HG02885 (cell line): ENCODE measurements around the gene GABRG3.

Experiments
- ATAC-seq: cut with Tn5 transposase; IDR thresholded peaks from one replicate; pipeline ENCODE4 v1.9.1; 2021; ENCODE audit warnings: mild to moderate bottlenecking; ENCODE audit not compliant: unreplicated experiment, poor library complexity

Gene GABRG3

DNA sequence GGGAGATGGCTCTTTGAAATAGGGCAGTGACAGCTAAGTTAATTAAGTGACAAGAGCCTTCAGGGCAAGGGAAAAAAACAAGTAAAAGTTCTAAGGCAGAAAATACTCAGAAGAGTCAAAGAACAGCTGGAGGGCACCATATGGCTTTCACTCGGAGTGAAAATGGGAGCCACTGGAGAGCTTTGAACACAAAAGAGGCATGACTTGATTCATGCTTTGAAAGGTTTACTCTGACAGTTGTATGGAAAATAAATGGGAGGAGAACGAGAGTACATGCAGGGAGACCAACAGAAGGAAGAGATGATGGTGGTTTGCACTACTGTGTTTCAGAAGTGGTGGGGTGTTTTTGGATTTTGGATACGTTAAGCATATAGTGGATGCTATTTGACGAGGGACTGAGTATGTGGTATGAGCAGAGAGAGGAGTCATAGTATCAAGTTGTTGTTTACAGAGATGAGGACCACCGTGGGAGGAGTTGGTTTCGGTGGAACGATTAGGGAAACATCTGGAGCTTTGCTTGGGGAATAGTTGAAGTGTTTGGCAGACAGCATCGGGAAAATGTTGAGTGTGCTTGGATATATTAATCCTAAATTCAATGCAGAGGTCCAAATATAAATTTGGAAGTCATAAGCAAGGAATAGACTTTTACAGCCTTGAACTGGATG is 411.5 kb downstream of the GABRG3 start:
- no peak for ATAC-seq

DNA sequence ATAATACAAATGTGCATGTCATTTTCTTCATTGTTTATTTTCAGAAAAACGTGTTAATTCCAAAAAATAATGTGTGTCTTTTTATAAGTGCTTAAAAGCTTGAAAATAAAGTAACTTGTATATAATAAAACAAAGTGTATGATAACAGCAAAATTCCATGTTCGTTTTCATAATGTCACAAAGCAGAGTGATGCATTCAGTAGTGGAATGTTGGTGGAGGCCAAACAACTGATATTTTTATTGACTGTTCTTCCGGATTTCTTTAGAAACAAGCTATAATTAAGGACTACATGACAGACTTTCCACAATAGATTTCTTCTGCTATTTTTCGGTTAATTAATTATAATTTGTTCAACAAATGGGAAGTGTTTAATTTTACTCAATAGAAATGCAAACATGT is 412.7 kb downstream of the GABRG3 start:
- ATAC-seq: no peak

DNA sequence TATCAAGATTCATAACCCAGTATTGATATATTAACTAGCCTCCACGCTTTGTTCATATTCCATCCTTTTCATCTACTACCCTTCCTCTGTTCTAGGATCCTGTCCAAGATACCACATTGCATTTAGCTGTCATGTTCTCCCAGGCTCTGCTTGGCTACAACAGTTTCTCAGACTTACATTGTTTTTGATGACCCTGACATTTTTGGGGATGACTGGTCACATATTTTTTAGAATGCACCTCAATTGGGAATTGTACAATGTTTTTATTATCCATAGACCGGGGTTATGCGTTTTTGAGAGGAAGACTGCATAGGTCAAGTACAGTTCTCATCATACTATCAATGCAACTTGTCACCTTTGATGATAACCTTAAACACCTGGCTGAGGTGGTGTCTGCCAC is 421.2 kb downstream of the GABRG3 start:
- no peak for ATAC-seq

DNA sequence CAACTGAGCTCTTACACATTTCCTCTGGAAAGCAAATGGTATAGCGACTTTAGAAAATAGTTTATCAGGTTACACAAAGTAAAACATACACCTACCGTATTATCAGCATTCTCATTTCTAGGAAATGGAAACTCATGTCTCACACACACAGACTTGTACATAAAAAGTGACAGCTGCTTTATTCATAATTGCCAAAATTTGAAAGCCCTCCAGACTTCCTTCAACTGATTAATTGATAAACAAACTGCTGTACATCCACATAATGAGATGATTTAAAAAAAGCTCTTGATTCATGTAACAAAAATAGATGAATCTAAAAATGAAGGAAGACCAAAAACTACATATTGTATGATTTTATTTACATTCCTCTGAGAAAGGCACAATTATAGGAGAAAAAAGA is 425.5 kb downstream of the GABRG3 start:
- no peak for ATAC-seq

DNA sequence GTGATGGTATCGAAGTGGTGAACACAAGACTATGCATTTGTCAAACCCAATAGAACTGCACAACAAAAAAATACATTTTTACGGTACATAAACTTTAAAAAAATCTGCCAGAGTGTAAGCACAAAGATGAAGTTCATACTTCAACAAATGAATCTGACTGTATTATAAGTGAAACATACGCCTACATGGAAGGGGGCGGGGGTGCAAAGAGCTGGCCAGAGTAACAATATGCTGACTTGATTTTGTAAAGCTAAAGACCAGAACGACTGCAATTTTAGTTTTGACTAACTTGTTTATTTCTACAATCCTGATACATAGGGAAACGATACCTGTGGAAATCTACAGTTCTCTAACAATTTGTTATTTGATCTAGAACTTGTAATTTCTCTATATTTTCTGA is 426.0 kb downstream of the GABRG3 start:
- ATAC-seq: no peak

DNA sequence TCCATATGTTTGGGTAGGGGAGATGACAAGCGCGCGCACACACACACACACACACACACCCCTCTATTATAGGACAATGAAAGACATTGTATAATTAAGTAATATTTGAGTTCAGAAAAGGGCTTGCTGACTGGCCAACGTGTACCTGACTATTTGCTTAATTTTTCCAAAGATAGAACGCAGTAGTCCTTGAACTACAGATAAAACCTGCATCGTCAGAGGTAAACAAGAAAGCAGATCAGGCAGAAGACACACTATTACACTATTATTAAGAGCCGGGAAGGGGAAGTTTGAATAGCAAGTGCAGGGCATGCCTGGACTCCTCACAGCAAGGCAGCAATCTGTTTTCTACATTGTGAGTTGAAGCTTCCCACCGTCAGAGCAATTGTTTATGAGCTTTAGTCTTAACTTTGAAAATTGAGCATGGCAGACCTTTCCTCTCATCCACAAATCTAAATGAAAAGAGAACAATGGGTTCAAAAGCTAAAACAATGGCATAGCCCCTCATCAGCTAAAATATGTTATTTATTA is 427.7 kb downstream of the GABRG3 start:
- no peak for ATAC-seq

DNA sequence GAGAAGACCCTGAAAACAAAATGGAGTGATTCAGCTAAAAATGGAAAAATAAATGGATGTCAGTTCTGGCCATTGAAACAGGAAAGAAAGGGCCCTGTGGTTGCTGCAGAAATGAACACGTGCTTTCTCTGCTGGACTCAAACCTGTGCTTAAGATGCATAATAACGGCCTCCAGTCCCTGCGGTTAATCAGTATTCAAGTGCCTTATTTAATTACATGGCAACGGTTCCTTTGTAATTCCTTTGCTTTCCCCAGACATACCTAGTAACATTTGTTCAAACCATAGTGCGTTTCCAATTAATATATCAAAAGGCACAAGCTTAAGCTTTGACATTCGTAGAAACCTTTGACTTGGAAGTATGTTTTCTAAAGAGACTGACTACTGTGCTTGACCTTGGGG is 428.3 kb downstream of the GABRG3 start:
- no peak for ATAC-seq

DNA sequence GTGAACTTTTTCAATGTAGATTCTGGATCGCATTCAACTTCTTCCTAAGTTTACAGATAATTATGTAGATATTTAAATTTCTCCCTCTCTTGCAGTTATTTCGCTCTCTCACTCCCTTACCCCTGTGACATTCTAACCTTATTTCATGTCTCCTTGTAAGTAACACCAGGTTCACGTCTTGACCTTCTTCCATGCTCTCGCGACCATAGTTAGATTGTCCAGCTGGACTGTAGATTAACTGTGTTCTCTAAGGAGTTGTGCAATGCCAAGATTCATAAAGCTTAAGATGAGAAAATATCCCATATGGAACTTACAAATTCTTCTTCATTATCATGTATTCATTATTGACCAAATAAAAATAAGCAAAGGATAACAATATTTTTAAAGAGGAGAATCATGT is 430.5 kb downstream of the GABRG3 start:
- no peak for ATAC-seq

DNA sequence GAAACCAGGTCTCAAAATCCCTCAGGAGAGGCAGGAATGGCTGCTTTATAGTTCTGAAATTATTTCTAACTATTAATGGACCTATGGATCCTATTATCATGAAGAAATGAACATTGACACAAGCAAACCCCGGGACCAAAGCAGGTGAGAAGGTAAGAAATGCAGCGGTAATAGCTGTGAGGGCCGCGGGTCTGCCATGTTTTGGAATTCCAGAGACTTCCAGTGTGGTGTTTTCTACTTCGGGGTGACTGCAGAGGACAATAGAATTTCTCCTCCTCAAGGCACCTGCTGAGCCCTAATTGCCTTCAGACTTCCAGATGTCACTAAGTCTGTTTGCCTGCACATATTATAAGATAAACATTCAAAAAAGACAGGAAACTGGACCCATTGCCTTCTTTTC is 437.4 kb downstream of the GABRG3 start:
- ATAC-seq: no peak

DNA sequence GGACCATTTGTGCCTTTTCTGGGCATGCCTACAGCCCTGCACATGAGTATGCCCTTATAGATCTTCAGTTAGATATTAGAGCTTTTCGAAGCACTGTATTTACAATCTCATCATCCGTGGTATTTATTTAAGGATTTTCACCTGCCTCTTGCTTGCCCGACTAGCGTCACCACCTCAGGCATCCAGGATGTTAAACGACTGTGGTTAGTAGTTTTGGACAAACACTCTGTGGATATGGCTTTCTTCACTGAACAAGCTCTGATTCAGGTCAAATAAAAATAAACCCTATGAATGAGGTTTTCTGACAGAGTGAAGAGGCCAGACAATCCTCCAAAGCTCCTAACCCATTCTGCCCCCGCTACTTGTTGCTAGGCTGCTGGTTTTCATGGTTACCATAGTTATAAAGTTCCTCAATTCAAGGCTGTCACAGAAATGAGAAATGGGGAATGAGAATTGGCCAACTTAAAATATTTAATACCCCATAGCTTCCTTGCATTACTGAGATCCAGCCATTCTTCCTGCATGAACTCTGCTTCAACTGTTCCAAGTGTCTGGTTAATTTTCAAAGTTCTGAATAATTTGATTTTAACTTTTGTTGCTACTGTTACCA is 440.1 kb downstream of the GABRG3 start:
- ATAC-seq: no peak

DNA sequence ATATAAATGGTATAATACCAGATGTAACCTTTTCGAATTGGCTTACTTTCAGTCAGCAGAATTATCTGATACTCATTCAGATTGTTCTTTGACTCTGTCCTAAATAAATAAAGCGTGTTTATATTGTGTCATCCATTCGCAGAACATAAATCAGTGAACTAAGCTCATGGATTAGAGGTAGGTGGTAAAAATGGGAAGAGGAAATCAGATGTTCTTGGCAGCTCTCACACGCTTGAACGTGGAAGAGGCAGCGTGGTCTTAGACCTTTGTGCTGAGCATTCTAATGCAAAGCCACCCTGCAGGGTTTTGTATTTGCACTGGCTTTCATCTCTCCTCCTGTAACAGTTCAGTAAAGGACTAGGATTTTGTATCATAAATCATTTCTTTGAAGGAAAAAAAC is 441.4 kb downstream of the GABRG3 start:
- no peak for ATAC-seq

DNA sequence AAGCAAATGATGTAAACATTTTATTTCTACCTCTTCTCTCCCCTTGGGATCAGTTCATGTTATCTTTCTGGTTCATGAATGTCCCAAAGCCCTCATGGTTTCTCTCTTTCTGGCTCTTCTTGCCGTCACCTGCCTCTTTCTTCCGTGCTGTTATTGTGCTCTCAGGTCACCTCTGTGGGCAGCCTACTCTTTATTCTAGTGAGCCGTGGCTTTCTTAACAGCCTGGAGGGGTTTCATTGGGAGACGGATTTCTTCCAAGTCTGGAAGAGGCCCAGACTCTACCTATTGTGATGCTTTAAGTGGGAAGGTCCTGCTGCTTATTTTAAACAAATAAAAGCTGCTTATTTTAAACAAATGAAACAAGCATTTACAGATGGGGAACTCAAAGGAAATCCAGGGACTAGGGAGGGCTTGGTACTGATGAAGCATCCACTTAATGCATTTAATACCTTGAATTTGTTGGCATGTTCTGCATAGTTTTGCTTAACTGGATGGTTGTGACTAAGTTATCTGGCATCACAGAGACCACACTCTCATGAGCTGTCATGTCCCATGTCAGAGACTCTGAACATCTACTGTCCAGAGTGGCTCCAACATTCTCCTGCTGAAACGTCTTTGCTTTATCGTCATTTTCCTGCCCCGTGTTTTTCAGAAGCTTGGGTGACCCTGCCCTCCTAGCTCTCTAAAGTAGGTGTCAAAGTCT is 443.3 kb downstream of the GABRG3 start:
- no peak for ATAC-seq

DNA sequence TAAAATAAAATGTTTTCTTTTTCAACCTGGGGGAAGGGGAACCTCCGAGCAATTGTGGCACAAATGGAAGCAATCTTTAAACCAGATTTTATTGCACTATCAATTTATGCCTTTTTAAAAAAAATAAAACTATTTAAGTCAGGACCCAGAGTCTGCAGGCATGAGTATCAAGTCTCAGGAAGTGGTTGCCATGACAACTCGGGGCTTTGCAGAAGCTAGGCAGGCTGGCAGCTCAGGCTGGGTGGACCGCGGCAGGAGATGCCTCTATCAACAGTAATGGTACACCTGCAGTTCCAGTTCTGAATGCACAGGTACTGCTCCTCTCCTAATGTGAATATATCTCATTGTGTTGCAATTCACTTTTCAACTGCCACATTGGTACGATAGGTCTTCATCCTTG is 447.7 kb downstream of the GABRG3 start:
- ATAC-seq: no peak

DNA sequence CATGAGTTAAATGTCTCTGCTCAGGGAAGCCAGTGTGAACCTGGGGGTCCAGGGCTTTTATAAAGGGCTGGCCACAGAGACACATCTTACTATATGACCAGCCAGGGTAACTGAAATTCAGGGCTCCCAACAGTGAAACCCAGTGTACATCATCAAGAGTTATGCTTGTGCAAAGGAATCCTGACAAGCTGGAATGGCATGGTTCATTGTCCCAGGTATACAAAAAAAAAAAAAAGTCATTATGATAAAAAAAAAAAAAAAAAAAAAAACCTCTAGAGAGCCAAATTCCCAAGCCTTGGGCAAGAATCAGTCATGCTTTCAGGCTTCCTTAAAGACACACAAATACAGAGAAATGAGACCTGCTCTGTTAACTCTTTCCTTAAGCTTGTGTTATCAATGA is 452.0 kb downstream of the GABRG3 start:
- no peak for ATAC-seq

DNA sequence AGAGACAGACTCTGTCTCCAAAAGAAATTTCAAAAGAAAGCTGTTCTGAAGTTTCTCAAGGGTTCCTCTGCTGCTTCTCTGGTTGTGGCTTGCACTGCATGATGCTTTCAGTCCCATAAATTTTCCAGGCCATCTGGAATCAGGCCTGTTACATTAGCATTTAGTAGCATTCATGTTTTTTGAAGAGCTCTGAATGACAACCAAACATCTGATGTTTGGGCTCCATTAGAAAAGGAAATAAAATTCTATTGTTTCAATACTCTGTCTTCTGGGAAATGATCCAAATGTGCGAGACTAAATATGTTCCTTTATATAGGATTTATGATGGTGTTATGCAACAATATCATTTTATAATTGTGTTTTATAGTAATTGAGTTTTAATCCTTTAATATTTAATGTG is 455.8 kb downstream of the GABRG3 start:
- no peak for ATAC-seq

DNA sequence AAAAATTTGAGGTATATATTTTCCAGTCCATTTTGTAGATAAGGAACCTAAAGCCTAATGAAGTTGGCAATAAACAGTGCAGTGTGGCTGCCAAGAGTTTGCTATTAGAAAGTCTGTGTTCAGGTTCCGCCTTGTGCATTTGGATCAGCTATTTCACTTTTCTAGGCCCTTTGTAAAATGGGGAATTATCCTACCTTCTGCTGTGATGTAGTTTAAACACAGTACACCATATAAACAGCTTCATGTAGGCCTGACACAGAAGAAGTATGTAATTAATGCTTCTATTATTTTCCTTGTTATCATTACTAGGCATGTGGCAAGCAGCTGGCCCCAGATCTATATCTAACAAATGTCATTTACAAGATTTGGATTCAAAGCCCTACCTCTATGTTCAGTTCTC is 456.3 kb downstream of the GABRG3 start:
- no peak for ATAC-seq

DNA sequence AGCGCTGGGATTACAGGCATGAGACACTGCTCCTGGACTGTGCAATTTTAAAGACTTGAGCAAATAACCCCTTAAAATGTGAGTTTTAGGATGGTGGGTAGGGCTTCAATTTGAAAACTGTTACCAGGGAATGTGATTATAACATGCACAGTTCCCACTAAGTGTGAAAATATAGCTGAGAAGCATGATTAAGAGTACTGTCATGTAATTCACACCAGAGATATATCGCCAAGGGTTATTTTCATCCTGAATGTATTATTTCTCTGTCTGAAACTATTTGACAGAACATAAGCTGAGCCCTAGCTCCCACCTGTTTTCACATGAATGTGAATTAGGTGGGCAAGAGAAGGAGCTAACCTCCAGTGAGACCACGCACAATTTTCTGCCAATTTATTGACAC is 457.2 kb downstream of the GABRG3 start:
- ATAC-seq: no peak

DNA sequence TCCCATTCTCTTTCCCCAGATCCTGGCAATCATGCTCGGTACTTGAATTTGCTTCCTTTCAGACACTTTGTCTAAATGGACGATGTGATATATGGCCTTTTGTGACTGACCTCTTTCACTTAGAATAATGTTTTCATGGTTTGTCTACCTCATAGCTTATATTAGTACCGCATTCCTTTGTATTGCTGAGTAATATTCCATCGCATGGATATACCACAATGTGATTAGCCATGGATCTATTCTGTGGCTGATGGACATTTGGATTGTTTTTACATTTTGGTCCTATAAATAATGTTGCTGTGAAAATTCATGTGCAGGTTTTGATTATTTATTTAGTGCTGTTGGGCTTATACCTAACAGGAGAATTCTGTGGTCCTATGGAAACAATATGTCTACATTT is 458.6 kb downstream of the GABRG3 start:
- ATAC-seq: no peak

DNA sequence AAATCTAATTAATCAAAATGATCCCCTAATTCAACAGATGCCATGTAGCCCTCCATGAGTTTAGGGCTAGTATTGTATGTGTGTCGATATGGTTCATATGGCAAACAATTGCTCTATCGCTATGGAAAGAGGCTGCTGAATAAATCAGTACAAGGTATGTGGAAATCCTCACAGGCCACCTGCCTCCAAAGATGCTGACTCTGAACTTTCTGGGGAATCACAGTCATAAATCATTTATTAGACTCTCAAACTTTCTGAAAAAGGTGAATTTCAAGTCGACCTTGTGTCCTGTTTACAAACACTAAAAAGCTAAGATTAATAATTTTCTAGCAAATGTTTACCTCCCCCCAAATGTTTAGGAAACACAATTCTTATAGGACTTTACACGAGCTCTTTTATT is 462.6 kb downstream of the GABRG3 start:
- no peak for ATAC-seq

DNA sequence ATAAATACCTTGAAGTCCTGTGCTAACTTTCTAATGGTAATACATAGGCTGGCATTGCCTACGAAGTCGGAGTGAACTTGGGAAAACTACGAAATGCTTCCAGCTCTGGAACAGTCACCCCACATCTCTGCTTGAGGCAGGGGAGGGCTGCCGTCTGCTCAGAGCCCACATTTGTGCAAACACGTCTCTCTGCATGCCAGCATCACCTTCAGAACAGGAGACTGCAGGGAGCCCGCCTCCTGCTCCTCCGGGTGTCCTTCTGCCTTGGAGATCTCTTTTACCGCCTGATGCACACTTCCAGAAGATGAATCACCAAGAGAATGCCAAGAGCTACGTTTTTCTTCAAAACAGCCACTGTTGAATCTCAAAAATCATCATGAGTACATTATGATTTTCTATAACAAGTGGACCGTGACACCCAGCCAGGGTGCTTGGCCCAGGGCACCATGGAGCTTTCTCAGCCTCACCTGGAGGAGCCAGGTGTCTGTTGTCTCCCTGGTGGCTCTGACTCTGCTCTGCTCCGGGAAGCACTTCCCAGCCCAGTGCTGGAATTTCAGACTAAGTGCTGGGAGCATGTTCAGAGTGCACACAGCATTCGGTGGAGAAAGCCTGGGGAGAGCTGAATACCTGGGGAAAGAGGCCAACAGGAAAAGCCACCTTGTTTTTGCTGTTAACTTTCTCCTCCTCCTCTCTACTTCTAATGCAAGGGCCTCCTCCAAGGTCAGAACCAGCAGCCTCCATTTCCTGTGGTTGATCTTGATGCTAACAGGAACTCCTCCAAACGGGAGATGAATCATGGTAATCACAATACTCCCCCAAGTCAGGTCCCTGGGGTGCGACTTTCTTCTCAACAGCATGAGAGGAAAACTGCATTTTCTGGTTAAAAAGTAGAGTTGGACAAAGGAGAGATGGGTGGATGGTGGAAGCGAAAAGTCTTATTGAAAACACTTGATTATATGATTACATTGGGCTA is 467.7 kb downstream of the GABRG3 start:
- ATAC-seq: no peak

DNA sequence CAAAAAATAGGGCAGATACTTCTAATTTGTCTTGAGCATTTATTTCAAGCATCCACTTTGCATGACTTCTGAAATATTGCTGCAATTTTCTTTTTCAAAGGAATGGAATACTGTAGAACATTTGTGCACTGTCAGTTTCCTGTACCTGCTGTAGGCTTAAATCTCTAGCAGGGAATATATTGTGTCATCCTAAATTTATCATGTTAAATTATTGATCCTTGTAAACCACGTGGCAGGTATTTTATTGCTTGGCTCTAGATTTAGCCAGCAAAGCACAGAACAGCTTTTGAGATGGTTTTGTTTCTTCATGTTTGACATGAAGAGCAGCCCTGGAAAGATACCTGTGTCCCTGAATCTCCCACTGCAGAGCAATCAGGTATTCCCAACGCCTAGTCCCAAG is 470.1 kb downstream of the GABRG3 start:
- no peak for ATAC-seq
